Esophagus squamous epithelium (tissue), 5 donors: ENCODE results near the gene SRC. TPM values are rescaled to one million over a fixed set of nuclear protein-coding genes. Genes with fewer than 3 reads are reported as not detected.

Experiments used
- DNase-seq: peaks from one replicate; lab custom pipeline; 2025; lab: John Stamatoyannopoulos, UW
- H3K27ac ChIP-seq, 4 donors: fragments of 200-600 bp; sonication (generic); one replicate each; pipeline ENCODE4 v1.5.1; 2016 to 2019; ENCODE audit warnings: mild to moderate bottlenecking in 1 of 4
- H3K27me3 ChIP-seq, 4 donors: fragments of 200-600 bp; sonication (generic); 1 replicate in 3 of 4; 2 replicates in 1 of 4; pipeline versions ENCODE4 v1.5.1 to v1.6.0; 2017 to 2021; ENCODE audit warnings: antibody characterized with exemption in 1 of 4
- H3K36me3 ChIP-seq, 3 donors: fragments of 200-600 bp; sonication (generic); one replicate each; pipeline ENCODE4 v1.5.1; 2016 to 2019
- H3K4me1 ChIP-seq, 3 donors: fragments of 200-600 bp; sonication (generic); one replicate each; pipeline ENCODE4 v1.5.1; 2017 to 2019
- H3K4me3 ChIP-seq, 4 donors: fragments of 200-600 bp; sonication (generic); 1 replicate in 3 of 4; 2 replicates in 1 of 4; pipeline ENCODE4 v1.5.1; 2016 to 2019; ENCODE audit warnings: mild to moderate bottlenecking in 2 of 4, moderate library complexity in 1 of 4
- H3K9me3 ChIP-seq, 3 donors: fragments of 200-600 bp; sonication (generic); one replicate each; pipeline ENCODE4 v1.5.1; 2016 to 2019
- CTCF ChIP-seq, 6 experiments: fragments of 450-650 bp in 4 of 6; fragments of 200-600 bp in 2 of 6; sonication (generic) in 2 of 6; IDR thresholded peaks; one replicate each; pipeline ENCODE4 v1.5.1; 2016 to 2019; ENCODE audit warnings: antibody characterized with exemption in 6 of 6, mild to moderate bottlenecking in 4 of 6, moderate library complexity in 4 of 6
- POLR2A ChIP-seq, 4 donors: fragments of 450-650 bp; IDR thresholded peaks; one replicate each; pipeline ENCODE4 v1.6.1; 2017; ENCODE audit warnings: antibody characterized with exemption in 4 of 4, mild to moderate bottlenecking in 4 of 4, moderate library complexity in 3 of 4
- WGBS, 2 donors: methylation state at CpG; one replicate each; pipeline ENCODE4 v1.1.5; 2018; 5-methylcytosine and 5-hydroxymethylcytosine counted together
- intact Hi-C: fragments of 100-400 bp; cut with DNase I; formaldehyde crosslinking; loops from one replicate; pipeline ENCODE4 v1.15.0; 2022
- total RNA-seq, 4 donors: library from RNA; depleted of rRNA; stranded (reverse); fragments of >200 nt; gene quantifications; one replicate each; pipeline ENCODE4 v1.1.0, GENCODE V29; 2016
- donor health status: DM: yes; HTN: yes; CAD: no.

Gene SRC
- total RNA-seq, 4 donors from 2014 or later: 32.4 to 46.5 (median 39.0) TPM

DNA sequence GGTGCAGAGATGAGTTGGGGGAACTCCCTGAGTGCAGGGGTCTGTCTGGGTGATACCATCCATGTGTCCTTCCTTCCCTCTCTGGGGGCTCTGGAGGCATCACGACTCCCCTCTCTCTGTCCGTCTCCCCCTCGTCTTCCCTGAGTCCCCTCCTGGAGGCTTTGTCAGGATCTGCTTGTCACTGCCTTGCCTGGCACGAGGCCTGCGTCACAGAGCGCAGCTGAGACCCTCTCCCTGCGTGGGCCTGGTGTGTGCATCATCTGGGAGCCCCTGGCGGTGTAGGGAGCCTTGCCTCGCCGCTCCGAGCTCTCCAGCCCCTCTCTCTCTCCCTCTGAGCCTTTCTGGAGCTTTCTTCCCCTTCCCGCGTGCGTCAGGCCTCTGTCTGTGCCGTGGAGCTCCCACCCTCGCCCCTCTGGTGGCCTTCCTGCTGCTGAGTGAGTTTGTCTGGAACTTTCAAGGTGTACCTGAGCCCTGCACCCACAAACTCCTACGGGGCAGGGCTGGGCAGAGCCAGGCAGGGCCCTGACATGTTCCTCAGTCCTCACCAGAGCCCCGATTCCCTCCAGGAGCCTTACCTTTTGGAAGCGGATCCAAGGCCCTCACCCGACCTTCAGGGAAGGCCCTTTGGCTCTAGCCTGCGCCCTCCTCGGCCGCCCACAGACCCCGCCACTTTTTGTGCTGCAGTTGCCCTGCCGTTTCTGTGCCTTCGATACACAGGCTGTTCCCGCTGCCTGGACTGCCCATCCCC, 70.3 kb downstream of the SRC start:
- 66 to 80% methylated on average over 23 to 26 of the region's 27 CpGs for WGBS, 2 donors
- Histone ChIP-seq H3K27me3 (peaks cover 0 to 85% (median 0%) of the 10 kb centered on the region in 4 donors), H3K27ac (no peak overlapping the region), H3K4me1 (peaks cover 0 to 41% (median 0%) of the 10 kb centered on the region in 3 donors), H3K36me3 (no peaks in the 10 kb centered on the region), H3K9me3 (no peaks in the 10 kb centered on the region), H3K4me3 (no peak overlapping the region)
- TF ChIP-seq CTCF (IDR thresholded peaks at IDR 0.05) (no peak), POLR2A (IDR thresholded peaks at IDR 0.05) (no peak)
- intact Hi-C loops: no loop called here
- no peak for DNase-seq

GRCh38 chr20:37416848-37417616, 71.1 kb downstream of the SRC start:
- DNase-seq: no peak
- H3K4me3 ChIP-seq: no peak overlapping the region
- H3K36me3 ChIP-seq: no peaks in the 10 kb centered on the region
- TF ChIP-seq POLR2A (IDR thresholded peaks at IDR 0.05) (no peak), CTCF (IDR thresholded peaks at IDR 0.05) (no peak)
- intact Hi-C loops: no loop called here
- H3K9me3 ChIP-seq: no peaks in the 10 kb centered on the region
- no peak overlapping the region for H3K27ac ChIP-seq
- WGBS, 2 donors: 85 to 89% methylated on average over 16 to 17 of the region's 22 CpGs
- peaks cover 0 to 33% (median 0%) of the 10 kb centered on the region in 3 donors for H3K4me1 ChIP-seq
- peaks cover 0 to 93% (median 0%) of the 10 kb centered on the region in 4 donors for H3K27me3 ChIP-seq

GRCh38 chr20:37417617-37418467, 71.9 kb downstream of the SRC start:
- Histone ChIP-seq H3K9me3 (no peaks in the 10 kb centered on the region), H3K27me3 (peaks cover 0 to 99% (median 0%) of the 10 kb centered on the region in 4 donors), H3K4me1 (peaks cover 0 to 25% (median 0%) of the 10 kb centered on the region in 3 donors), H3K4me3 (no peak overlapping the region), H3K36me3 (no peaks in the 10 kb centered on the region), H3K27ac (no peak overlapping the region)
- DNase-seq: no peak
- intact Hi-C loops: no loop called here
- no peak for TF ChIP-seq POLR2A (IDR thresholded peaks at IDR 0.05)
- no peak for TF ChIP-seq CTCF (IDR thresholded peaks at IDR 0.05)
- 53 to 69% methylated on average over 13 to 18 of the region's 22 CpGs for WGBS, 2 donors

GRCh38 chr20:37418591-37419109, 72.7 kb downstream of the SRC start:
- Histone ChIP-seq H3K27me3 (peaks cover 0 to 99% (median 0%) of the 10 kb centered on the region in 4 donors), H3K36me3 (no peaks in the 10 kb centered on the region), H3K4me1 (peaks cover 0 to 23% (median 0%) of the 10 kb centered on the region in 3 donors), H3K9me3 (no peaks in the 10 kb centered on the region), H3K4me3 (no peak overlapping the region), H3K27ac (no peak overlapping the region)
- 62 to 63% methylated on average over 2 of the region's 2 CpGs for WGBS, 2 donors
- no peak for DNase-seq
- intact Hi-C loops: no loop called here
- TF ChIP-seq CTCF (IDR thresholded peaks at IDR 0.05) (no peak), POLR2A (IDR thresholded peaks at IDR 0.05) (no peak)
